Endothelial cell (in vitro differentiated cells): ENCODE results near the gene MUC21. TPM values are rescaled to one million over a fixed set of nuclear protein-coding genes. Genes with fewer than 3 reads are reported as not detected.
"Not testable (repeated sequence)": the region's sequence is repeated elsewhere in the genome, so short reads cannot be mapped to it uniquely, and the experiment has no call there.

Experiments
- DNase-seq: peaks from one replicate; pipeline ENCODE4 v3.0.0; 2021; ENCODE audit warnings: low spot score
- H3K27ac Mint-ChIP-seq: one replicate; pipeline ENCODE4 v1.8.0; 2021; ENCODE audit warnings: mixed read lengths, inconsistent platforms; ENCODE audit not compliant: unreplicated experiment
- H3K27me3 Mint-ChIP-seq: one replicate; pipeline ENCODE4 v1.8.0; 2021; ENCODE audit warnings: mild to moderate bottlenecking, moderate library complexity, mixed read lengths, inconsistent platforms; ENCODE audit not compliant: unreplicated experiment
- H3K36me3 Mint-ChIP-seq: one replicate; pipeline ENCODE4 v1.8.0; 2021; ENCODE audit warnings: mild to moderate bottlenecking, low read depth, mixed read lengths, inconsistent platforms; ENCODE audit not compliant: unreplicated experiment
- H3K4me1 Mint-ChIP-seq: one replicate; pipeline ENCODE4 v1.8.0; 2021; ENCODE audit warnings: mild to moderate bottlenecking, mixed read lengths, inconsistent platforms; ENCODE audit not compliant: unreplicated experiment
- H3K4me3 Mint-ChIP-seq: one replicate; pipeline ENCODE4 v1.8.0; 2021; ENCODE audit warnings: mild to moderate bottlenecking, mixed read lengths, inconsistent platforms; ENCODE audit not compliant: unreplicated experiment
- H3K9me3 Mint-ChIP-seq: one replicate; pipeline ENCODE4 v1.8.0; 2021; ENCODE audit warnings: mixed read lengths, inconsistent platforms; ENCODE audit not compliant: unreplicated experiment
- CTCF ChIP-seq: fragments of 200-600 bp; sonication (generic); IDR thresholded peaks from one replicate; pipeline ENCODE4 v1.5.0; 2021; ENCODE audit warnings: antibody characterized with exemption; ENCODE audit not compliant: unreplicated experiment
- total RNA-seq: library from RNA; stranded (reverse); fragmentation: NEBNext Ultra II Directional; extraction: Animal tissue kit (Norgen Biotek cat#: 25700); gene quantifications from one replicate; pipeline ENCODE4 v1.2.1, GENCODE V29; 2021; ENCODE audit not compliant: unreplicated experiment

Gene MUC21
- total RNA-seq, 1 donor from 2014 or later, result 0.10 TPM

- no peaks in the 10 kb centered on the region for H3K4me1 Mint-ChIP-seq
- peaks cover 6% of the 10 kb centered on the region for H3K36me3 Mint-ChIP-seq
- H3K4me3 Mint-ChIP-seq, result no peak overlapping the region
- H3K9me3 Mint-ChIP-seq, result no peaks in the 10 kb centered on the region
- no peak overlapping the region for H3K27ac Mint-ChIP-seq
- no peak for DNase-seq
- H3K27me3 Mint-ChIP-seq, result peaks cover 6% of the 10 kb centered on the region
- no peak for TF ChIP-seq CTCF
Measured at GRCh38 chr6:30966154-30966553, 17.4 kb upstream of the MUC21 start.

GRCh38 chr6:30969171-30969570, 14.3 kb upstream of the MUC21 start:
- DNase-seq, H3K4me3 Mint-ChIP-seq, H3K27me3 Mint-ChIP-seq, H3K4me1 Mint-ChIP-seq, H3K36me3 Mint-ChIP-seq, H3K27ac Mint-ChIP-seq, H3K9me3 Mint-ChIP-seq: not testable (repeated sequence)

DNA sequence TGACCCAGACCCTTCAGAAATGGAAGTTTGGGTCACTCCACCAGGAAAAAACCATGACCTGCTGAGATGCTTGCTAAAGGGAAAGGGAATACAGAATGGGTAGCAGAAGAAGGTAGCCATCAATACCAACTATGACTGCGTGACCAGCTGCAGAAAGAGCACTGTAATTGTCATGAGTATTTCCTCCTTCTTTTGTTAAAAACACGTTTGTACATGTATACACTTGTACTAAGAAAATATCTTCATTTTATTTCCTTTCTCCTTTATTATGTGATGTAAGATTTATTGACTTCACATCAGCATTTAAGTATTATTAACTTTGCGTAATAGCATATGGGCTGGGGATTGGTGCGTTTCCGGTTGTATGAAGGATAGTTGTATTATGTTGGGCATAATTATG, 12.6 kb upstream of the MUC21 start:
- H3K9me3 Mint-ChIP-seq, result no peaks in the 10 kb centered on the region
- H3K27me3 Mint-ChIP-seq, result peaks cover 4% of the 10 kb centered on the region
- no peak for TF ChIP-seq CTCF
- no peak overlapping the region for H3K4me3 Mint-ChIP-seq
- DNase-seq, result no peak
- H3K27ac Mint-ChIP-seq, result no peak overlapping the region
- no peaks in the 10 kb centered on the region for H3K36me3 Mint-ChIP-seq
- peaks cover 2% of the 10 kb centered on the region for H3K4me1 Mint-ChIP-seq

DNA sequence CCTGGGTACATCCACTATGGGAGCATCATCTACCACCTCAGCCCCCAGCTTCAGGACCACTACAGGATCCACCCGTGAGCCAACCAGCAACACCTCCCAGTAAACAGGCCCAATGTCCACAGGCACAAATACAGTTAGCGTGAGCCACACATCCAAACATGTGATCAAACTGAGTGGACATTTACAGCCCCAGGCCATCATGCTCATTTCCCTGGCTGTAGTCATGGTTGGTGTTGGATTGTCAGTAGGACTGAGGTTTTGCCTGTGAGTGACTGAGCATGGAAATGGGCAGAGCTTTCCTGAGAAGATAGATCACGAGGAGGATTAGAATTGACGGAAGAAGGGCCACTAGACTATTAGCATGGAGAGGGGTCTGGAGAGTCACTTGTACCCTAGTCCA, 10.7 kb upstream of the MUC21 start:
- H3K27ac Mint-ChIP-seq, result no peak overlapping the region
- no peaks in the 10 kb centered on the region for H3K9me3 Mint-ChIP-seq
- peaks cover 4% of the 10 kb centered on the region for H3K27me3 Mint-ChIP-seq
- no peak for DNase-seq
- peaks cover 2% of the 10 kb centered on the region for H3K4me1 Mint-ChIP-seq
- no peak overlapping the region for H3K4me3 Mint-ChIP-seq
- H3K36me3 Mint-ChIP-seq, result no peaks in the 10 kb centered on the region
- TF ChIP-seq CTCF, result no peak

DNA sequence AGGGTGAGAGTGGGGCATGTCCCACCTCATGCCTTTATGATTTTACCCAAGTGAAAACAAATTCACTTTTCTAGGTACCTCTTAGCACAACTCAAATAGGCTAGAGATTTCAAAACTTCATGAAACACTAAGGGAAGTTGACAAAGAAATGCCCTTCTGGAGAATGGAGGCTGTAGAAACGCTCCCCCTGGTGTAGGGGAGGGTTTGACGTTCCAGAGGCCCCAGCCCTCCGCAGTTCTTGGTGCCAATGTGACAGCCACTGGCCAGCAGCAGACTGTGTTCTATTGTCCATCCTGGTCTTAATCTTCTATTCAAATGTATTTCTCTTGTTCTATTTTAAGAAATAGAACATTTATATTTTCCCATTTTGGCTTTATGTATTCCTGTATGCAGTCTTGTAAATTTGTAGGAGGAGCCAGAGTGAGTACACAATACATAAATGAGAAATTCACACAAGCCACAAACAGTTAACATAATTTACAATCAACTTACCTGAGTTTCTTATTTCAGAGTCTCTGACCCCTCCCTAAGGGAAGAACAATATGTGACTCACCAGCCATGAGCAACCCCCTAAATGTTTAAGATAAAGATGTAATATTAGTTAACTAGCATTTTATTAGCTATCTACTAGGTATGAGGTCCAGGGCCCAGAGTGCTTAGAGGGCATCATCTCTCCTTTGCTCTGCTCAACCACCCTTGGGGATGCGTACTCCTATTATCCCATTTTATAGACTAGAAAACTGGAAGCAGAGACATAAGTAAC, 8.8 kb upstream of the MUC21 start:
- Mint-ChIP-seq H3K4me3 (no peak overlapping the region), H3K4me1 (peaks cover 2% of the 10 kb centered on the region), H3K9me3 (no peaks in the 10 kb centered on the region), H3K27me3 (peaks cover 2% of the 10 kb centered on the region), H3K36me3 (no peaks in the 10 kb centered on the region), H3K27ac (no peak overlapping the region)
- TF ChIP-seq CTCF, result no peak
- no peak for DNase-seq
